GM19328 (cell line): ENCODE results near the gene ZFAND6.
"Not testable (repeated sequence)": the region's sequence is repeated elsewhere in the genome, so short reads cannot be mapped to it uniquely, and the experiment has no call there.

Source experiments
- ATAC-seq: cut with Tn5 transposase; IDR thresholded peaks from one replicate; pipeline ENCODE4 v1.9.1; 2021; ENCODE audit warnings: mild to moderate bottlenecking, moderate library complexity; ENCODE audit not compliant: unreplicated experiment

Gene ZFAND6

DNA sequence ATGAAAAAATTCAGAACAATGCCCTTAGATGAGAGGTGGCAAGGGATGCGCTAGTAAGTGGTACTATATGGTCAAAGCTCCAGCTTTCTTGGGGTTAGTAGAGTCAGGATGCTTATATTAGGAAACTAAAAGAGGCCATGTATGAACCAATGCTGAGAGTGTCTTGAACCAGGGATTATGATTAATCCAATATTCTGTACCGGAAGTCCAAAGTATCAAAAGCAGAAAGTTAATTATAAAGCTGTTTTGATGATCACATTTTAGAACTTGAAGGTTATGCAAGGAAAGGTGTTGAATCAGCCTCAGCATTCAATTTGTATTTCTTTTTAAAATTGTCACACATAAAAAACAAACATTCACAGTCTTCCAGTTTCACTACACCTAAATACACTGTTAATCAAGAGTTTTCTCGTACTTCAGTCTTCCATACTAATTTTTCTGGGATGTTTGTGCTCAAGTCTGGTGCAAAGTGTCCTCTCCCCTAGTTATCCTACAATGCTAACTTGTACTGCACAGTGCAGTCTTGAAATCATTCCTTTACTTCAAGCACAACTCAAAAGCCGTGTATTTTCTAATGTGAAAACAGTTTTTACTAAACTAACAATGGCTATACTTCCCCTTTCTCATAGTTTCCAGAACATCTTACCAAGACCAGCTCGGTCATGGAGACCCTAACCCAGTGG lies 82.6 kb downstream of the ZFAND6 start:
- ATAC-seq, result no peak

DNA sequence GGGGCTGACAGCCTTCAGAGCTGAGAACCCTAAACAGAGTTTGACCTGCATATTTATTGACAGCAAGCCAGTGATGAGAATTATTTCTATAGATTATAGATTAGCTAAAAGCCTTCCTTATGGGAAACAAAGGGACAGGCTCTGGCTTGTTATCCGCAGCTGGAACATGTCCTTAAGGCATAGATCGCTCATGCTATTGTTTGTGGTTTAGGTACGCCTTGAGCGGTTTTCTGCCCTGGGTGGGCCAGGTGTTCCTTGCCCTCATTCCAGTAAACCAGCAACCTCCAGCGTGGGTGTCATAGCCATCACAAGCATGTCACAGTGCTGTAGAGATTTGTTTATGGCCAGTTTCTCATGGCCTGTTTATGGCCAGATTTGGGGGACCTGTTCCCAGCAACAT lies 83.2 kb downstream of the ZFAND6 start:
- no peak for ATAC-seq

DNA sequence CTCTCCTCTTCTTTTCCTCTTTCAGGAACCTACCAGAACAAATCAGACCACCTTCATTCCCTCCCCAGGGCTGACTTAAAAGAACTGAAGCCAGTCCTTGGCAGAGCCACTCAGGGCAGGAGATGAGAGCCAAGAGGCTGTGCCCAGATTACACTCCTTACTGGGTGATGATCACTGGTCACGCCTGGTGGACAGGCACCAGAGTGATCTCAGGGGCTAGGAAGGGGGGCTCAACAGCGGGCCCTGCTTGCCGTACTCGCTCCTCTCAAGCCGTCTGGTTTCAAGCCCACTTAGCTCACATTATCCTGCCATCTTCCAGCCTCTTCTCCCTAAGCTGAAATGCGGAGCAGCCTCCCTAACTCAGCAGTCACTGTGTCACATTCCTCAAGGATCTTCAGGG lies 91.7 kb downstream of the ZFAND6 start:
- no peak for ATAC-seq

DNA sequence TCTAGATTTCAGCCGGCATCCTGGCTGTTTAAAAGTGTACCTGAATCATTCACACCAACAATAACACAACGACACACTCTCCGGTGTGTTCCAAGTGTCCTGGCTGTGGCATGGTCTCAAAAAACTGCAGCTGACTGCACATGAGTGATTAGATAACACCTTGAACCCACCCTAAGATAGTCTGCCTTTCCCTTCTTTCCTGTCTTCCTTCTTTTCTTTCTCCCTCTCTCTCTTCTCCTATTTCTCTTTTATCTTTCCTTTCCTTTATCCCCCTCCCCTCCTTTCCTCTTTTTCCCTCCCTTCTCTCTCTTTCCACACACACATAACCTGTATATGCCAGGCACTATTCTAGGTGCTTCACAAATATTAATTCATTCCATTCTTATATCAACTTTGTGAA lies 92.1 kb downstream of the ZFAND6 start:
- no peak for ATAC-seq

DNA sequence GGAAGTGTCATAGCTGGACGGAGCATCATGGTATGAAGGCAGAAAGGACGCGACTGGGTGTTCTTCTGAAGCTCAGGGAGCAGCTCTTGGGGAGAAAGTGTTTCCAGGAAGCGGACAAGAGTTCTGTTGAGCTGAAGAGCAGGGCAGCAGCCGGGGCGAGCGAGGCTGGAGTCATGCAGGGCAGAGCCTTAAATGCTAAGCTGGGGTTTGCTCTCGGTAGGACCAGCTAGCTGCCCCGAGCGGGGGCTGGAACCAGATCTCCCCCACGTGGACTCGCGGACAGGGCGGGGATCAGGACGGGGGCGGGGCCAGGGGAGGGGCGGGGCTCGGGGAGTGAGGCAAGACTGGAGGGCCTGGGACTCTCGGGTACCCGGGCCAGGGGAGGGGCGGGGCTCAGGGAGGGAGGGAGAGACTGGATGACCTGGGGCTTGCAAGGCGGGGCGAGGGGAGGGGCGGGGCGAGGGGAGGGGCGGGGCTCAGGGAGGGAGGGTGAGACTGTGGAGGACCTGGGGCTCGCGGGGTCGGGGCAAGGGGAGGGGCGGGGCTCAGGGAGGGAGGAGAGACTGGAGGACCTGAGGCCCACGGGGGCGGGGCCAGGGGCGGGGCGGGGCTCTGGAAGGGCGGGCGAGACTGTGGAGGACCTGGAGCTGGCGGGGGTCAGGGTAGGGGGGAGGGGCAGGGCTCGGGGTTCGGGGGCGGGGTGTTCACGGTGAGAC lies 92.9 kb downstream of the ZFAND6 start:
- ATAC-seq, result peak; percentile 48

DNA sequence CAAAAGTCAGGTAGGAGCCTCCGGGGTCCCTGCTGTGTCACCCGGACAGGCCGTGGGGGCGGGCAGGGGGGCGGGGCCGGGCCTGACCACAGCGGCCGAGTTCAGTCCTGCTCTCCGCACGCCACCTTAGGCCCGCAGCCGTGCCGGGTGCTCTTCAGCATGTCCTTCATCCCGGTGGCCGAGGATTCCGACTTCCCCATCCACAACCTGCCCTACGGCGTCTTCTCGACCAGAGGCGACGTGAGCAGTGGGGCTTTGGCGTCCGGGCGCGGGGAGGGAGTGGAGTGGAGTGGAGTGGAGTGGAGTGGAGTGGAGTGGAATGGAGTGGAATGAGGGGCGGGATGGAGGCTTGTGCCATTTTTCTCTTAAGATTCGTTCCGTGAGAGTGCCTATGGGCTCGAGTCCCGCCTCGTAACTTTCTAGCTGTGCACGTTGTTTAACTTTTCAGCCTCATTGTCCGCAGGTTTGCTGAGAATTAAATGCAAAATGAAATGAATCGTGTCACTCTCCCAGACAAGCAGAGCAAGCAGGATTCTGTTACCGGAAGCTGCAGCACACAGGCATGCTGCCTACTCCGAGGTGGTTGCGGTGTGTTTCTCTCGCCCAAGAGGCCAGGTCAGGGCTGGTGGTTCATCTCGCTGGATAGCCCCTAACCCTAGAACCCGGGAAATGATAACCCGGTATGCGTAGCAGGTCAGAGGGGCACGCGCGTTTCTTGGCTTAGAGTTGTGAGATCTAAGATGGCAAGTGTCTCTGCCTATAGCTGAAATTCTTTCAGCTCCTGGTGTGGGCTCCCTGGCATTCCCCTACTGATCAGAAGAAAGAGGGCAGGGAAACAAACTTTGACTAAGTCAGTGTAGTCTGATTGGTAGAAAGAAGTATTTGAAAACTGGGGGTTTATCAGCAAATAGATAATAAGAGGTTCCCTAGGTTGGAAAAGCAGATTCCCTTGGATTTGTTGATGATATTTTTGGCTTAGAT lies 93.7 kb downstream of the ZFAND6 start, which contains the start of gene FAH:
TSS of gene FAH (plus strand) at position 104 of the 981 bp plus-strand sequence. CDS start at position 160, 56 bp downstream.
- ATAC-seq, result peak; percentile 52

DNA sequence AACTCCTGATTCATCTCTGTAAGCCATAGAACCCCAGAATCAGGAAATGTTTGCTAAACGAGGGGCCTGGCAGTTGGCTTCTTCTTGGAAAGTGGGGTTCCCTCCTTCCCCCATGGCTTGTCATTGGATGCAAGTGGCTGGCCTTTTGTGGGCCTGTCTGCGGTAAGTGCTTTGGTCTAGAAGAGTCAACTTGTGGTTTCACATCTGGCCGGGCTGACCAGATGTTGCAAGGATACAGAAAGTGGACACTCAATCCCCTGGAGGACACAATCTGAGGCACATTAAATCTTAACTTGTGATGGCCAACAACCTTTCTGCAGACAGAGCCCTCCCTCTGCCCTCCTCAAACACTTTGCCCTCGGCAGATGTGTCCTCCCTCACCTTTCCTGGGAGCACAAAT lies 94.4 kb downstream of the ZFAND6 start:
- ATAC-seq, result no peak

DNA sequence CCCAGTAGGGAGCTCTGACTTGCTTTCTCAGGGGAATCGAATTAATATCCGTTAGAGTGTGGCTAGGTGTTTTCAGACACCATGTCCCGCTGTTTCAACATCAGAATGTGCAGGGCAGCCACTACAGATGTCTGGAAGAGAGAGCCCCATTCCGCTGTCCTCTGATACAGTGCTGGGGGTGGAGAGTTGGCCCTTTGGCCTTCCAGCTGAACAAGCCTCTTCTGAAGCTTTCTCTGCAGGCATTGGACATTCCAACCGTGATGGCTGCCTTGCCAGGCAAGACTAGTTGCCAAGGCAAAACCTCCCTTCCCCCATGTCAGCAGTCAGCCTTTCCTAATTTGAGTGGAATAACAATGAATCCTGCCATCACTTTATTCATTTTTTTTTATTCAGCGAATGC lies 94.9 kb downstream of the ZFAND6 start:
- ATAC-seq, result no peak

DNA sequence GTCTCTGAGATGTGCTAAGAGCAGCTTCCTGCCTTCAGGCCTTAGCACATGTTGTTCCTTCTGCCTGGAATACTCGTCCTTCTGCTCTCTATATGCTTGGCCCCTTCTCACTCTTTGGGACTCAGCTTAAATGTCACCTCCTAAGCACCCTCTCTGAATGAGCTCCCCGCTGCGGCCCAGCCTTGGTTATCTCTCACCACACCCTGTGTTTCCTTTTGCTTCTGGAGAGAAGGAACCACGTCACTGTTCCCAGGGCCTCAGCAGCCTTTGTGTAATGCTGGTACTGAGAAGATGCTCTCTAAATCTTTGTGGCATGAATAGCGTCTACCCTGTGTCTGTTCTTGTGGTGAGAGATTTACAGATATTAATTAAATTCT lies 95.5 kb downstream of the ZFAND6 start:
- no peak for ATAC-seq

DNA sequence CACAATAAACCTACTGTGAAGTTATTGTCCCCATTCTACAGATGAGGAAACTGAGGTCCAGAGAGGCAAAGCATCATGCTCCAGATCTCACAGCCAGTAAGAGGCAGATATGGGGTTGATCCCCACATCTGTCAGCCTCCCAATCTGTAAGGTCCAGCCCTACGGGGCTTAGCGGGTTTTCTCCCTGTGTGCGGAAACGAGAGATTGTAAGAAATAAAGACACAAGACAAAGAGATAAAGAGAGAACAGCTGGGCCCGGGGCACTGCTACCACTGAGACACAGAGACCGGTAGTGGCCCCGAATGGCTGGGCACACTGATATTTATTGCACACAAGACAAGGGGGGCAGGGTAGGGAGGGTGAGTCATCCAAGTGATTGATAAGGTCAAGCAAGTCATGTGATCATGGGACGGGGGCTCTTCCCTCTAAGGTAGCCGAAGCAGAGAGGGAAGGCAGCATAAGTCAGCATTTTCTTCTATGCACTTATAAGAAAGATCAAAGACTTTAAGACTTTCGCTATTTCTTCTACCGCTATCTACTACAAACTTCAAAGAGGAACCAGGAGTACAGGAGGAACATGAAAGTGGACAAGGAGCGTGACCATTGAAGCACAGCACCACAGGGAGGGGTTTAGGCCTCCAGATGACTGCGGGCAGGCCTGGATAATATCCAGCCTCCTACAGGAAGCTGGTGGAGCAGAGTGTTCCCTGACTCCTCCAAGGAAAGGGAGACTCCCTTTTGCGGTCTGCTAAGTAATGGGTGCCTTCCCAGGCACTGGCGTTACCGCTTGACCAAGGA lies 96.1 kb downstream of the ZFAND6 start:
- ATAC-seq, result not testable (repeated sequence)

DNA sequence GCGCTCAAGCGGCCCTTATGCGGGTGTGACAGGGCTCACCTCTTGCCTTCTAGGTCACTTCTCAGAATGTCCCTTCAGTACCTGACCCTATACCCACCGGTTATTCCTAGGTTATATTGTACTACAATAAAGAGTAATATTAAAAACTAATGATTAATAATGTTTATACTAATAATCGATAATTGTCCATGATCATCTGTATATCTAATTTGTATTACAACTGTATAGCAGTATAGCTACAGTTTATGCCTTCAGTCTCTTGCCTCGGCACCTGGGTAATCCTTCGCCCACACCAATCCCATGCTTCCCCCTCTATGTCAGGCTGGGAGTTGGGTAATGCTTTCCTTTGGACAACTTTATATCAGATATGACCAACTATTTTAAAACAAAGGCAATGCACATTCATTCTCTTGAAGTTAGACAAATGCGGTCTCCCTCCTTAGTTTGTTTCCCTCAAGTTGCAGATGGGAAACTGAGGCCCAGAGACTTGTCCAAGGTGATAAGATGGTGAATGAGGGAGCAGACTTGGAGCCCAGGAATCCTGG lies 96.8 kb downstream of the ZFAND6 start:
- no peak for ATAC-seq

DNA sequence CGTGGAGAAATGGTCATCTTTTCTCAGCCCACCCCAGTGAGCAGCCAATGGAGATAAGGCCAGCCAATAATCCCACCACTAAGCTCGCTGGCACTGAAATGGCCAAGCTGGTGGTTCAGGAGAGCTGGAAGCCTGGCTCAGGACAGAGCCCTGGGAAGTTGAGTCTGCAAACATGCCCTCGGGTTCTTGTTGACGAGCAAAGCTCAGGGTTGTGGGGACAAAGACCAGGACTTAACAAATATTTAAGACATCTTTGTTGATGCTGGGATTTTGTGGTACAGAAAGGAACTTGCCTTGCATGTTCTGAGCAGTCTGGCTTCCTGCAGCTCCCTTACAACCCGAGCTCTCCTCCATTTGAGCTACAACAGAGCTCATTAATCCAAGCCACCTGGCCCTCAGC lies 97.7 kb downstream of the ZFAND6 start:
- ATAC-seq, result no peak

DNA sequence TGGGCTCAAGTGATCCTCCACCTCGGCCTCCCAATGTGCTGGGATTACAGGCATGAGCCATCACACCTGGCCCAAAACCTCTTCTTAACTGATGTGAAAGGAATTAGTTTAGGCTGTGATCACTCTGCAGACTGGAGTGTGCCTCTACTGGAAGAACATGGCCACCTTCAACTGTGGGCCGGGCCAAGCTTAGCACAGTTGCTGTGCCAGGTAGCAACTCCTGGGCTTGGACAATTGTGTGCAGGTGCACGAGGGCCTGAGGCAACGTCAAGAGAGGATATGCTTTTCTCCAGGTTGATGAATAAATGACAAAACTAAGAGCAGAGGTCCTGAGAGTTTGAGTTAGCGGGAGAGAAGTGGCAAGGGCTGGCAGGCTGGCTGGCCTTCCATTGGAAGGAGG lies 99.8 kb downstream of the ZFAND6 start:
- ATAC-seq, result no peak

DNA sequence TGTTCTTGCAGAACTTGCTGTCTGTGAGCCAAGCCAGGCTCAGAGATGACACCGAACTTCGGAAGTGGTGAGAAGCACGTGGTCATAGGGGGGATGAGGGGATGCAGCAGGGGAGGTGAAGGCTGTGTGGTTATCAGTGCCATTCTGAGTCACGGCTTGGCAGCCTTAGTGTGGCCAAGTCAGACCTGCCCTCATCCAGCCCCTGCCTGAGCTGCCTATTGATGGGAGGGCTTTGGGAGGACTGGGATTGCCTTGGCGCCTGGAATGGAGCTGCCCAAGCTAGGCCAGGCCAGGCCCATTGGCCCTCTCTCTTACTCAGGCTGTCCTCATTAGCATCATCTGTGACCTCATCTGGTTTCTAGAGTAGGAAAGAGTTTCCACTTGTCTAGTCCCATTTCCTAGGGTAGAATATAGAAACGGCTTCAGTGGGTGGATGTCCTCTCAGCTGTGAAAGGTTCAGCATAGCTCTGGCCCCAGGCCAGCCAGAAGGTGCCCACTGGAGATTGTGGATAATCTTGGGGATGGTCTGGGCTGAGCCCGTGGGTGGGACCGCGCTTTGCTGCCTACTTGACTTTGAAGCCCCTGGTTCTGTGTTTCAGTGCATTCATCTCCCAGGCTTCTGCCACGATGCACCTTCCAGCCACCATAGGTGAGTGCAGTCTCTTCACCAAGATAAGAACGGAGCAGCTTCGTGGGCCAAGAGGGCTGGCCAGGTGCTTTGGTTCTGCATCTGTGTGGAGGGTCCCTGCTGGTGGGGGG lies 100.5 kb downstream of the ZFAND6 start:
- no peak for ATAC-seq

DNA sequence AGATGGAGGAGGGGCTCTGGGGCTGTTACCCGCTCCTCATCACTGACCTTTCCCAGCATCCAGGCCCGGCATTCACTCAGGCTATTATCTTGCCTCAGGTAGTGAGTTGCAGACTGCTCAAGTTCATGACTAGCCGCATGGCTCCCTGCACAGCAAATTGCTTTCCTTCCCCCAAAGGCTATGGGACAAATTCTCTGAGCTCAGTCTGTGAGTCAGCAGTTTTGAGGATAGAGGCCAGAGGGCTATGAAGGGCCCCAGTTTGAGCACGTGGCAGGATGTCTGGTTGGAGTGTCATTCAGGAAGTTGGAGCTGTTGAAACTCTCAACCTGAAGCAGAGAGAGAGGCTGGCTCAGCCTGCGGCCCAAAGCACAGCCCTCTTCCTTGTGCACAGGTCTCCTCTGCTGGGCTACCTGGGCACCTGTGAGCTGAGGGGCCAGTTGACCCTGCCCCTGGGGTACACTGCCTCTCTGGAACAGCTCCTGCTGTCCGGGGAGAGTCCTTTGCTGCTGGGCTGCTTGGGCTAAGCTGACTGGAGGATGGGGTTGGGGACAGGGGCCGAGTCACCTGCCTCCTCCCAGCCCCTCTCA lies 101.2 kb downstream of the ZFAND6 start:
- ATAC-seq, result peak; percentile 61

DNA sequence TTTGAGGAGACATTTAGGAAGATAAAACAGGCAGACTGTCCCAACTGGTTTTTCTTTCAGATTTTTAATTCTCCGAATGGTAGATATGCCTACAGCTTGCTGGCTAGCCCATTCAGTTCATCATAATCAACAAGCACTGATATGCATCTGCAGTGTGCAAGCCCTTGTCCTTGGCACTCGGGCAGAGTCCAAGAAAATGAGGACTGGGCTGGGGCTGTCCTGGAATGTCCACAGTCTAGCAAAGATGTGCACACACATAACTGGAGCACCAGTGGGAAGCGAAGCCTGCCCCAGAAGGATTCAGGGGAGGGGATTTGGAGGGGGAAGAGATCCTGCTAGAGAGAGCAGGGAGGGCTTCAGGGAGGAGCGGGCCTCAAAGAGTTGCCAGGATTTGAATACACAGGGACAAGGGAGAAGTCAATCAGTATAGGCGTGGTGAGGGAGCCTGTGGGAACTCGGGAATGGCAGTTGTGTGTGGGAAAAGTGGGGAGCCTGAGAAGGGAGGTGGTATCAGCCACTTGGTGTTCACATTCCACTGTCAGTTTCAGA lies 102.1 kb downstream of the ZFAND6 start:
- ATAC-seq, result no peak

DNA sequence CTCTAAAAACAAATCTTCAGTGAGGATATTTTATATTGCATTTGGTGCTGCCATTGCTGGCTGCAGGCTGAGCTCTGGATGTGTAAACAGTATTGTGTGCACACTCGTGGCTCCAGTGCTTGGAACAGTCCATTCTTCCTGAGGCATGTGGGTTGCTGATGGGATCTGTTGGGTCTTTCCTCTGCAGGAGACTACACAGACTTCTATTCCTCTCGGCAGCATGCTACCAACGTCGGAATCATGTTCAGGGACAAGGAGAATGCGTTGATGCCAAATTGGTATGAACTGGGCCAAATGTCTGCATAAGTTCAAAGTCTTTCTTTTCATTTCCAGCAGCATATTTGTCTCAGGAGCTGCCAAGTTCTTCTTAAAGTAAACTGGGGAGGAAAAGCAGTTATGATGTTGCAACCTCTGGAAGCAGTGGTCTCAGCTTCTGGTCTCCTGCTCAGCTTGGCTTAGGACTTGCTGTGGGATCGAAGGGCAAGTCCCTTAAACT lies 102.6 kb downstream of the ZFAND6 start:
- ATAC-seq, result no peak

DNA sequence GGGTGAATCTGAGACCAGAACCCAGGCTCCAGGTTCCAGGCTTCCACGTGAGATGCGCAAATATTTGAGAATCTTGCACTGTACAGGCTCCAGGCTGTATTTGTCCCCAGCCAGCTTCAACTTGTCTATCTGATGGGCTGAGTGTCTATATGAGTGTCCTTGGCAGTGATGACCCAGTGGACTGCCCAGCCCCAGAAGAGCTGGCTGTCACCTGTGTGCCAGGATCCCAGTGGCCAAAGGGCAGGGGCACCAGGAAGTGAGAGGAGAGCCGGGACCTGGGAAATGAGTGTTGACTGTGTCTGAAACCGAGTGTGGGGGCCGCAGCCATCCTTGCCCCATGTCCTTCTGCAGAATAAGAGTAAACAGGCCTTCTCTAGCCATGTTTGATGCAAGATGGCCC lies 103.7 kb downstream of the ZFAND6 start:
- ATAC-seq, result no peak

DNA sequence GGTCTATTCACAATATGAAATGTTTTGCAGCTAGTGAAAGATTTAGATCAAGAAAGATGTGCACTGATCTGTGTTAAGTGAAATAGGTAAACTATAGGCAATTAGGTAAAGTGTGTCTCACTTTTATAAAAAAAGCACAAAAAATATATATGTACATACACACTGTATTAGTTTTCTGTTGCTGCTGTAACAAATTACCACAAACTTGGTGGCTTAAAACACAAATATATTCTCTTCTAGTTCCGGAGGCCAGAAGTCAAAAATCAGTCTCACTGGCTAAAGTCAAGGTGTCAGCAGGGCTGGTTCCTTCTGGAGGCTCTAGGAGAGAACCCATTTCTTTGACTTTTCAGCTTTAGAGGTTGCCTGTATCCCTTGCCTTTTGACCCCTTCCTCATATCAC lies 104.4 kb downstream of the ZFAND6 start:
- no peak for ATAC-seq
